HCT116 (cell line): Measurements from ENCODE around the gene IPO13. TPM values are rescaled to one million over a fixed set of nuclear protein-coding genes. Genes with fewer than 3 reads are reported as not detected.

ENCODE experiments used
- ATAC-seq: fragments of 200-7000 bp; cut with Tn5 transposase; 2 replicates; pipeline ENCODE4 v1.9.1; 2020; ENCODE audit warnings: mild to moderate bottlenecking, moderate library complexity
- BruUV-seq: library from RNA; stranded (reverse); fragments of 400-500 nt; replicated peaks from 2 replicates; lab custom pipeline; 2021; lab: Mats Ljungman, UMichigan
- CTCF ChIA-PET: fragments of 300-600 bp; sonication (Branson Sonifier 250); formaldehyde crosslinking; loops from one replicate; lab custom pipeline; 2021; ENCODE audit warnings: antibody characterized with exemption; lab: Charles Lee
- POLR2A ChIA-PET: fragments of 300-600, 350-600 bp; sonication (Branson Sonifier 250); formaldehyde crosslinking; loops from one replicate; lab custom pipeline; 2021; ENCODE audit warnings: antibody characterized with exemption; lab: Charles Lee
- RAD21 ChIA-PET, 2 experiments: fragments of 300-600 bp; sonication (Branson Sonifier 250); formaldehyde crosslinking; loops; one replicate each; lab custom pipeline; 2023; ENCODE audit warnings: low total read pairs in 2 of 2; ENCODE audit not compliant: uncharacterized antibody in 2 of 2, unreplicated experiment in 2 of 2, low non-redundant PET in 1 of 2; lab: Charles Lee
- DNase-seq: peaks from one replicate; pipeline ENCODE4 v3.0.0-alpha.2; 2010; ENCODE audit warnings: low read depth, low spot score
- H2AFZ ChIP-seq: fragments of 200-600 bp; shearing (Covaris generic), sonication (generic); 2 replicates; pipeline ENCODE4 v1.6.1; 2017; ENCODE audit warnings: low read depth, mixed run types, mixed read lengths, antibody characterized with exemption, low read length; ENCODE audit not compliant: poor library complexity, severe bottlenecking
- H3K27ac ChIP-seq: 2 replicates; pipeline ENCODE4 v1.5.1; 2012; ENCODE audit warnings: low read depth, low read length
- H3K27me3 ChIP-seq: fragments of 200-600 bp; sonication (generic); 2 replicates; pipeline ENCODE4 v1.6.1; 2016; ENCODE audit warnings: mixed run types, low read length, mixed read lengths; ENCODE audit not compliant: insufficient read depth
- H3K36me3 ChIP-seq, 2 experiments: fragments of 200-500 bp in 1 of 2; fragments of 200-600 bp in 1 of 2; sonication (Bioruptor generic) in 1 of 2; sonication (generic) in 1 of 2; 2 replicates each; pipeline versions ENCODE4 v1.5.1 to v1.6.1; 2014 to 2016; ENCODE audit warnings: low read length in 2 of 2, inconsistent platforms in 1 of 2, mixed read lengths in 1 of 2, mixed run types in 1 of 2; ENCODE audit not compliant: insufficient read depth in 2 of 2, control insufficient read depth in 1 of 2
- H3K4me1 ChIP-seq, 2 experiments: fragments of 200-600 bp in 1 of 2; sonication (generic) in 1 of 2; 2 replicates each; pipeline versions ENCODE4 v1.5.1 to v1.6.1; 2012 to 2017; ENCODE audit warnings: low read length in 2 of 2, inconsistent platforms in 1 of 2, mild to moderate bottlenecking in 1 of 2, mixed read lengths in 1 of 2, mixed run types in 1 of 2, moderate library complexity in 1 of 2; ENCODE audit not compliant: insufficient read depth in 2 of 2, control insufficient read depth in 1 of 2
- H3K4me2 ChIP-seq: fragments of 200-600 bp; sonication (generic); 2 replicates; pipeline ENCODE4 v1.6.1; 2017; ENCODE audit warnings: mixed run types, low read length, mixed read lengths
- H3K4me3 ChIP-seq, 2 experiments: fragments of 200-600 bp in 1 of 2; sonication (generic) in 1 of 2; replicated peaks in 1 of 2; 2 replicates each; pipeline ENCODE4 v1.5.1; 2011 to 2016; ENCODE audit warnings: low read length in 2 of 2, control low read depth in 1 of 2, low read depth in 1 of 2, mild to moderate bottlenecking in 1 of 2, mixed read lengths in 1 of 2, mixed run types in 1 of 2
- H3K79me2 ChIP-seq: fragments of 200-600 bp; sonication (generic); 2 replicates; pipeline ENCODE4 v1.6.1; 2017; ENCODE audit warnings: mild to moderate bottlenecking, mixed run types, low read length, moderate library complexity, mixed read lengths; ENCODE audit not compliant: insufficient read depth
- H3K9ac ChIP-seq: fragments of 200-600 bp; sonication (generic); 2 replicates; pipeline ENCODE4 v1.6.1; 2016; ENCODE audit warnings: low read length, mixed read lengths
- H3K9me2 ChIP-seq: fragments of 200-600 bp; sonication (generic), shearing (Covaris generic); 2 replicates; pipeline ENCODE4 v1.6.1; 2017; ENCODE audit warnings: mixed run types, mild to moderate bottlenecking, moderate library complexity; ENCODE audit not compliant: insufficient read depth
- H3K9me3 ChIP-seq, 2 experiments: fragments of 200-500 bp in 1 of 2; fragments of 200-600 bp in 1 of 2; sonication (Bioruptor generic) in 1 of 2; sonication (generic) in 1 of 2; 2 replicates each; pipeline ENCODE4 v1.6.1; 2014 to 2017; ENCODE audit warnings: low read length in 2 of 2, mixed read lengths in 2 of 2, inconsistent platforms in 1 of 2, low read depth in 1 of 2, mild to moderate bottlenecking in 1 of 2, mixed run types in 1 of 2, moderate library complexity in 1 of 2; ENCODE audit not compliant: control insufficient read depth in 1 of 2, insufficient read depth in 1 of 2
- H4K20me1 ChIP-seq: fragments of 200-600 bp; sonication (generic), shearing (Covaris generic); 2 replicates; pipeline ENCODE4 v1.6.1; 2017; ENCODE audit warnings: mixed run types, mild to moderate bottlenecking, moderate library complexity; ENCODE audit not compliant: insufficient read depth
- CEBPB ChIP-seq: IDR thresholded peaks from 2 replicates; pipeline ENCODE4 v1.6.1; 2012; ENCODE audit warnings: low read depth
- EZH2 ChIP-seq: fragments of 200-600 bp; sonication (generic); IDR thresholded peaks from 2 replicates; pipeline ENCODE4 v1.6.1; 2017; ENCODE audit warnings: antibody characterized with exemption, mixed run types
- FOSL1 ChIP-seq: IDR thresholded peaks from 2 replicates; pipeline ENCODE4 v1.6.1; 2012; ENCODE audit warnings: low read depth
- POLR2A ChIP-seq: IDR thresholded peaks from 2 replicates; pipeline ENCODE4 v1.7.0; 2011; ENCODE audit warnings: borderline replicate concordance; ENCODE audit not compliant: insufficient read depth, insufficient read length; ENCODE audit errors: extremely low read depth
- POLR2AphosphoS5 ChIP-seq: IDR thresholded peaks from 2 replicates; pipeline ENCODE4 v1.6.1; 2011; ENCODE audit warnings: mild to moderate bottlenecking, low read depth, low read length, moderate library complexity
- YY1 ChIP-seq: IDR thresholded peaks from 2 replicates; pipeline ENCODE4 v1.6.1; 2011; ENCODE audit warnings: low read length, low read depth, moderate library complexity, mild to moderate bottlenecking; ENCODE audit not compliant: insufficient replicate concordance; ENCODE audit errors: extremely low read depth
- ZFX ChIP-seq: fragments of 450-650 bp; IDR thresholded peaks from 2 replicates; pipeline ENCODE4 v1.6.1; 2017
- intact Hi-C: fragments of 100-400 bp; cut with micrococcal nuclease; formaldehyde crosslinking; loops from 2 replicates; pipeline ENCODE4 v1.10.0; 2022
- total RNA-seq: library from RNA; stranded (reverse); gene quantifications from one replicate; pipeline ENCODE4 v1.2.1, GENCODE V29; 2021; ENCODE audit not compliant: unreplicated experiment
- TF ChIP-seq, protein P1 (sequence below): IDR thresholded peaks from 2 replicates; pipeline ENCODE4 v1.6.1; 2011; ENCODE audit warnings: mild to moderate bottlenecking, low read length, moderate library complexity; ENCODE audit not compliant: insufficient replicate concordance; ENCODE audit errors: extremely low read depth

Gene IPO13
- total RNA-seq, 1 experiment from 2014 or later = 18.7 TPM

DNA sequence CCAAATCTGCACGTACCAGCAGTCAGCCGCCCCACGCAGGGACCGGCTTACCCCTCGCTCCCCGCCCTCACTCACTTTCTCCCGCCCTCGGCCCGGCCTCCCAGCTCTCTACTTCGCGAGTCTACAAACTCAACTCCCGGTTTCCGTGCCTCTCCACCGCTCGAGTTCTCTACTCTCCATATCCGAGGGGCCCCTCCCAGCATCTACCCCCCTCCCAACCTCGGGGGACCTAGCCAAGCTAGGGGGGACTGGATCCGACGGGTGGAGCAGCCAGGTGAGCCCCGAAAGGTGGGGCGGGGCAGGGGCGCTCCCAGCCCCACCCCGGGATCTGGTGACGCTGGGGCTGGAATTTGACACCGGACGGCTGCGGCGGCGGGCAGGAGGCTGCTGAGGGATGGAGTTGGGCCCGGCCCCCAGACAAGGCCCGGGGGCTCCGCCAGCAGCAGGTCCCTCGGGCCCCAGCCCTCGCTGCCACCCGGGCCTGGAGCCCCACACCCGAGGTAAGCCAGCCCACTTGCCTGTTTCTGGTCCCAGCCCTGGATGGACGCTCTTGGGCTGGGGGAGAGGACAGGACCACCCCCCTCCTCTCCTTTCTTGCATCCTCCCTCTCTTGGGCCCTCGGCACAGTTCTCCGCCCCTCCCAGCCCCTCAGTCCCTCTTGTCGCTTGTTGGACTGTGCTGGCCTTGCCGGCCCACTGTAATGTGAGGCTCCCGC lies 13.2 kb upstream of the IPO13 start, which contains the start of gene ARTN:
ARTN (plus strand) TSS at position 416 of the 715 bp plus-strand sequence. CDS start 1,856 bp downstream, outside the sequence.
- peak within 1 kb of the TSS; percentile 92 for H3K4me2 ChIP-seq
- H2AFZ ChIP-seq = no peak within 1 kb of the TSS
- DNase-seq (no peak), ATAC-seq (peak; percentile 60)
- no peaks in the 10 kb centered on the region for H3K27me3 ChIP-seq
- H3K36me3 ChIP-seq = 0 out of 4 replicates have a peak, but pooled peaks cover 0 to 10% of the 10 kb centered on the region in 2 experiments
- no peaks in the 10 kb centered on the region for H3K9me2 ChIP-seq
- H3K9ac ChIP-seq = peak within 1 kb of the TSS; percentile 80
- no TSS peak for BruUV-seq
- H3K4me3 ChIP-seq = peak within 1 kb of the TSS; percentile 75 to 77
- CTCF ChIA-PET = interaction anchor here (0.7 to 12.2 kb wide), 30 partner anchors 9 to 707 kb away, joined by 3 to 479 read pairs (median 6); partner anchors contain the start of genes IPO13, KDM4A and PTPRF
- peaks cover 9% of the 10 kb centered on the region; the same call in 1 of the 2 replicates for H3K79me2 ChIP-seq
- peaks cover 37 to 71% of the 10 kb centered on the region in 2 experiments for H3K4me1 ChIP-seq
- H4K20me1 ChIP-seq = no peaks in the 10 kb centered on the region
- TF ChIP-seq POLR2A = peak; percentile 58
- TF ChIP-seq, protein P1, sequence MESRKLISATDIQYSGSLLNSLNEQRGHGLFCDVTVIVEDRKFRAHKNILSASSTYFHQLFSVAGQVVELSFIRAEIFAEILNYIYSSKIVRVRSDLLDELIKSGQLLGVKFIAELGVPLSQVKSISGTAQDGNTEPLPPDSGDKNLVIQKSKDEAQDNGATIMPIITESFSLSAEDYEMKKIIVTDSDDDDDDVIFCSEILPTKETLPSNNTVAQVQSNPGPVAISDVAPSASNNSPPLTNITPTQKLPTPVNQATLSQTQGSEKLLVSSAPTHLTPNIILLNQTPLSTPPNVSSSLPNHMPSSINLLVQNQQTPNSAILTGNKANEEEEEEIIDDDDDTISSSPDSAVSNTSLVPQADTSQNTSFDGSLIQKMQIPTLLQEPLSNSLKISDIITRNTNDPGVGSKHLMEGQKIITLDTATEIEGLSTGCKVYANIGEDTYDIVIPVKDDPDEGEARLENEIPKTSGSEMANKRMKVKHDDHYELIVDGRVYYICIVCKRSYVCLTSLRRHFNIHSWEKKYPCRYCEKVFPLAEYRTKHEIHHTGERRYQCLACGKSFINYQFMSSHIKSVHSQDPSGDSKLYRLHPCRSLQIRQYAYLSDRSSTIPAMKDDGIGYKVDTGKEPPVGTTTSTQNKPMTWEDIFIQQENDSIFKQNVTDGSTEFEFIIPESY = no peak
- no peak for TF ChIP-seq EZH2
- TF ChIP-seq CEBPB = no peak
- TF ChIP-seq YY1 = no peak
- TF ChIP-seq POLR2AphosphoS5 = peak; percentile 53
- no peak for TF ChIP-seq FOSL1
- peak; percentile 73 for TF ChIP-seq ZFX
- TF ChIP-seq, all 23 proteins: peak for 3
- no peaks in the 10 kb centered on the region for H3K9me3 ChIP-seq
- ChIA-PET RAD21 (interaction anchor here (1.7 to 3.6 kb wide), 4 partner anchors 11 to 169 kb away, joined by 4 to 109 read pairs (median 47); no protein-coding TSS in a partner anchor), POLR2A (interaction anchor here (1.0 to 2.7 kb wide), 8 partner anchors 12 to 284 kb away, joined by 3 to 45 read pairs (median 3); partner anchors contain the start of genes IPO13, KDM4A and ST3GAL3)
- intact Hi-C loops = loop anchor here (1.0 to 5.0 kb wide), 6 partner anchors 24 to 406 kb away; partner anchors contain the start of gene ST3GAL3
- H3K27ac ChIP-seq = peak within 1 kb of the TSS; percentile 71
